ENCODE data around the gene WDFY2.
"Not testable (repeated sequence)": the region's sequence is repeated elsewhere in the genome, so short reads cannot be mapped to it uniquely, and the experiment has no call there.

The WDFY2 gene

DNA sequence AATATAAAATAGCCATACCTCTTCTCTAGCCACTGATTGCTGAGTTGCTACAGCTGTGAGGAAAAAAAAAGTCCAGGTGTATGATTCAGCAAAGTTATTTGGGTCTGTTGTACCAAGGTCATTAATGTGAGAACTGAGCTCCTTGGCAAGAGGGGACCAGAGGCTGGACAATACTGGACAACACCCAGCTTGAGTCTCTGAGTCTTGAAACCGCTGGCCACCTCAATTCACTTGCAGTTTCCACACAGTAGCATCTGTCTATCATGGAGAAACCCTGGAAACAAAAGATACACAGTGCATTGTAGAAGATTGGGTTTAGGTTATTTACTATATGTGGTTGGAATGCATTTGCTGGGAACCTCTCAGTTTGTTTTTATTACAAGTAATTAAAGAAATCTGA is 60.4 kb downstream of the WDFY2 start:
- peak overlapping the region; percentile 57 for H3K27ac ChIP-seq
- peak overlapping the region in 1 of 2 experiments; percentile 11 for H3K4me3 ChIP-seq (ENCODE audit: low read depth in 1 of 2, low read length in 1 of 2)
- H3K27me3 ChIP-seq, result no peaks in the 10 kb centered on the region
- no peaks in the 10 kb centered on the region for H3K36me3 ChIP-seq
- peaks cover 38 to 45% of the 10 kb centered on the region in 2 experiments for H3K4me1 ChIP-seq (ENCODE audit: control insufficient read depth in 1 of 2, insufficient read depth in 1 of 2, low read depth in 1 of 2, low read length in 1 of 2)
- H3K9me3 ChIP-seq, result no peaks in the 10 kb centered on the region
- TF ChIP-seq, protein P1, sequence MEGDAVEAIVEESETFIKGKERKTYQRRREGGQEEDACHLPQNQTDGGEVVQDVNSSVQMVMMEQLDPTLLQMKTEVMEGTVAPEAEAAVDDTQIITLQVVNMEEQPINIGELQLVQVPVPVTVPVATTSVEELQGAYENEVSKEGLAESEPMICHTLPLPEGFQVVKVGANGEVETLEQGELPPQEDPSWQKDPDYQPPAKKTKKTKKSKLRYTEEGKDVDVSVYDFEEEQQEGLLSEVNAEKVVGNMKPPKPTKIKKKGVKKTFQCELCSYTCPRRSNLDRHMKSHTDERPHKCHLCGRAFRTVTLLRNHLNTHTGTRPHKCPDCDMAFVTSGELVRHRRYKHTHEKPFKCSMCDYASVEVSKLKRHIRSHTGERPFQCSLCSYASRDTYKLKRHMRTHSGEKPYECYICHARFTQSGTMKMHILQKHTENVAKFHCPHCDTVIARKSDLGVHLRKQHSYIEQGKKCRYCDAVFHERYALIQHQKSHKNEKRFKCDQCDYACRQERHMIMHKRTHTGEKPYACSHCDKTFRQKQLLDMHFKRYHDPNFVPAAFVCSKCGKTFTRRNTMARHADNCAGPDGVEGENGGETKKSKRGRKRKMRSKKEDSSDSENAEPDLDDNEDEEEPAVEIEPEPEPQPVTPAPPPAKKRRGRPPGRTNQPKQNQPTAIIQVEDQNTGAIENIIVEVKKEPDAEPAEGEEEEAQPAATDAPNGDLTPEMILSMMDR (IDR thresholded peaks at IDR 0.05), result no peak

DNA sequence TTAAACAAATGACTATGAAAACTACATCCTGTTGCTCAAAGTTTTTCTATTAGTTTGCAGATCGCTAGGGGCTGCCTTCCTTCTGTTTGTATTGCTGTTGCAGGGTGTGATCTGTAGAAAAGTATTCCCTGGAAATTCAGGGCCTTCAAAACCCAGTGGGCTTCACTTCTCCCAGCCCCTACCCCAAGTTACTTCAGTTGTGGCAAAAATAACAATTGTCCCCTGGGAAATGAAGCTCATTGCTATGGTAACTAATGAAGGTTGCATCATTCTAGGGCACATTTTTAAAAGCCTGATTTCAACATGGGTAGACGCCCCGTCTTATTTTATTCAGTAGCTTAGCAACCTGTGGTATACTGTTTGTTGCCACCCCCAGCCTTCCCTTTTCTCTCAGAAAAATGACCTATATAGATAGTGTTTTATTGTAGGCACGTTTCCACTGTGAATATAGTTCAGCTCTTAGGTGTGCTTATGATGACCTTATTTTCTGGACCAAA is 60.9 kb downstream of the WDFY2 start:
- H3K36me3 ChIP-seq, result no peaks in the 10 kb centered on the region
- no peaks in the 10 kb centered on the region for H3K27me3 ChIP-seq
- TF ChIP-seq, protein P1 (IDR thresholded peaks at IDR 0.05), result no peak
- H3K27ac ChIP-seq, result peak overlapping the region; percentile 57
- peaks cover 39 to 45% of the 10 kb centered on the region in 2 experiments for H3K4me1 ChIP-seq (ENCODE audit: control insufficient read depth in 1 of 2, insufficient read depth in 1 of 2, low read depth in 1 of 2, low read length in 1 of 2)
- H3K9me3 ChIP-seq, result no peaks in the 10 kb centered on the region
- peak overlapping the region; percentile 11 to 30 for H3K4me3 ChIP-seq (ENCODE audit: low read depth in 1 of 2, low read length in 1 of 2)

DNA sequence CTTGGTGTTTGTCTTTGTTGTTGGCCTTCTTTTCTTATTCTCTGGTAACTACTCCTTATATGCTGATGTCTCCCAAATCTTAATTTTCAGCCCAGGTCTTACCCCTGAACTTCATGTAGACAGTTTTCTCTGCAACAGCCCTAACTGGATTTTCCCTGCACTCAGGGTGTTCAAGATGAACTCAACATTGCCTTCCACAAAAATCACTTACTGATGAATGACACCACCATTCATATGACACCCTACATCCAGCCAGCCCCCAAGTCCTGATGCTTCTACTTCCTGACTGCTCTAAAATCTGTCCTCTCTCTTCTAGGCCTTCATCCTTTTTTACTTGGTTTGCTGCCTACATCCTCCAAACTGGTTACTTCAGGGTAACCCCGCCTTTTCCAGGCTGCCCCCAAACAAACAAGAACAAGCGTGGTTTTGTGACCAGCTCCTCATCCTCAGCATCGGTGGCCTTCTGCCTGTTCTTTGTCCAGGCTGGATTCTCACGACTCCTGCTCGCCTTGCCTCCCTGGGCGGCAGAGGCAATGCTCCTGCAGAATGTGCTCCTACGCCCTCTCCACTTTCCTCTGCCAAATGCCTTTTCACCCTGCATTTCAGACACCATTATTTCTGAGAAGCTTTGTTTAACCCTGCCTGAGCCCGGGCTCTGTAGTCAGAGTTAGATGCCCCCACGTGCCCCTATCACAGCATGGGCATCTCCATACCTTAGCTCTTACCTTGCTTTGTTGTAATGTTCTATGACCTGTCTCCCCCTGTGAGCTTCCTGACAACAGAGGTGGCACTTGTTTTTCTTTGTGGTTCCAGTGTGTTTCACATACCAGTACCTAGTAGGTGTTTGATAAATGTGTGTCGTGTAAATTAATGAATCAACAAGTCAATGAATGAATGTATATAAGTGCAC is 61.8 kb downstream of the WDFY2 start:
- H3K4me3 ChIP-seq (ENCODE audit: low read depth in 1 of 2, low read length in 1 of 2), result no peak overlapping the region
- H3K27me3 ChIP-seq, result no peaks in the 10 kb centered on the region
- TF ChIP-seq, protein P1 (IDR thresholded peaks at IDR 0.05), result no peak

DNA sequence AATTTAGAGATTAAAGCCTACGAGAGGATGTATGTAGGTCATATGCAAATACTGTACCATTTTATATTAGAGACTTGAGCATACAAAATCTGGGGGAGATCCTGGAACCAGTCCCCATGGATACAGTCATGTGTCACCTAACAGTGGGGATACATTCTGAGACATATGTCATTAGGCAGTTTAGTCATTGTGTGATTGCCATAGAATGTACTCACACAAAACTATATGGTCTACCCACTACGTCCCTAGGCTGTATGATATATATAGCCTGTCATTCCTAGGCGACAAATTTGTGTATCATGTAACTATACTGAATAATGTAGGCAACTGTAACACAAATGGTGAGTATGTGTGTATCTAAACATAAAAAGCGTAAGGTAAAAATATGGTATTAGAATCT is 62.8 kb downstream of the WDFY2 start:
- H3K27ac ChIP-seq, result no peak overlapping the region
- H3K36me3 ChIP-seq, result no peaks in the 10 kb centered on the region
- peaks cover 41 to 45% of the 10 kb centered on the region in 2 experiments for H3K4me1 ChIP-seq (ENCODE audit: control insufficient read depth in 1 of 2, insufficient read depth in 1 of 2, low read depth in 1 of 2, low read length in 1 of 2)
- H3K27me3 ChIP-seq, result no peaks in the 10 kb centered on the region
- H3K4me3 ChIP-seq (ENCODE audit: low read depth in 1 of 2, low read length in 1 of 2), result no peak overlapping the region
- TF ChIP-seq, protein P1 (IDR thresholded peaks at IDR 0.05), result no peak
- H3K9me3 ChIP-seq, result no peaks in the 10 kb centered on the region

More for the DNA sequence above, 61.8 kb downstream of the WDFY2 start:
- Histone ChIP-seq H3K9me3 (no peaks in the 10 kb centered on the region), H3K4me1 (ENCODE audit: control insufficient read depth in 1 of 2, insufficient read depth in 1 of 2, low read depth in 1 of 2, low read length in 1 of 2) (peaks cover 41 to 45% of the 10 kb centered on the region in 2 experiments), H3K36me3 (no peaks in the 10 kb centered on the region), H3K27ac (peak overlapping the region; percentile 57)

DNA sequence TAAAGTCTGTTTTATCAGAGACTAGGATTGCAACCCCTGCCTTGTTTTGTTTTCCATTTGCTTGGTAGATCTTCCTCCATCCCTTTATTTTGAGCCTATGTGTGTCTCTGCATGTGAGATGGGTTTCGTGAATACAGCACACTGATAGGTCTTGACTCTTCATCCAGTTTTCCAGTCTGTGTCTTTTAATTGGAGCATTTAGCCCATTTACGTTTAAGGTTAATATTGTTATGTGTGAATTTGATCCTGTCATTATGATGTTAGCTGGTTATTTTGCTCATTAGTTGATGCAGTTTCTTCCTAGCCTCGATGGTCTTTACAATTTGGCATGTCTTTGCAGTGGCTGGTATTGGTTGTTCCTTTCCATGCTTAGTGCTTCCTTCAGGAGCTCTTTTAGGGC is 67.9 kb downstream of the WDFY2 start:
- H3K27ac ChIP-seq; H3K9me3 ChIP-seq; H3K36me3 ChIP-seq; H3K4me3 ChIP-seq (ENCODE audit: low read depth in 1 of 2, low read length in 1 of 2); H3K27me3 ChIP-seq; H3K4me1 ChIP-seq (ENCODE audit: control insufficient read depth in 1 of 2, insufficient read depth in 1 of 2, low read depth in 1 of 2, low read length in 1 of 2): not testable (repeated sequence)
